Neuronal stem cell (in vitro differentiated cells): ENCODE results near the gene ERP27.

Experiments used
- DNase-seq: peaks from one replicate; pipeline ENCODE4 v3.0.0-alpha.2; 2013; ENCODE audit warnings: low spot score
- H2AFZ ChIP-seq: one replicate; pipeline ENCODE4 v1.6.1; 2013; ENCODE audit warnings: mild to moderate bottlenecking, low read length, inconsistent platforms
- H2AK5ac ChIP-seq: 2 replicates; pipeline ENCODE4 v1.6.1; 2013; ENCODE audit warnings: low read depth, mild to moderate bottlenecking, inconsistent platforms, low read length, moderate library complexity, mixed read lengths
- H2BK120ac ChIP-seq: 2 replicates; pipeline ENCODE4 v1.6.1; 2013; ENCODE audit warnings: low read depth, mild to moderate bottlenecking, inconsistent platforms, low read length, moderate library complexity, mixed read lengths
- H2BK12ac ChIP-seq: one replicate; pipeline ENCODE4 v1.6.1; 2013; ENCODE audit warnings: low read length, inconsistent platforms
- H2BK15ac ChIP-seq: 2 replicates; pipeline ENCODE4 v1.6.1; 2013; ENCODE audit warnings: mild to moderate bottlenecking, low read length, inconsistent platforms, mixed read lengths
- H2BK5ac ChIP-seq: one replicate; pipeline ENCODE4 v1.6.1; 2013; ENCODE audit warnings: inconsistent platforms, mild to moderate bottlenecking, low read length, moderate library complexity
- H3K14ac ChIP-seq: one replicate; pipeline ENCODE4 v1.6.1; 2013; ENCODE audit warnings: low read length, inconsistent platforms
- H3K18ac ChIP-seq: 2 replicates; pipeline ENCODE4 v1.6.1; 2013; ENCODE audit warnings: low read length, inconsistent platforms
- H3K23ac ChIP-seq: 2 replicates; pipeline ENCODE4 v1.6.1; 2013; ENCODE audit warnings: low read depth, mild to moderate bottlenecking, mixed read lengths, low read length, inconsistent platforms; ENCODE audit not compliant: poor library complexity
- H3K27ac ChIP-seq: replicated peaks from 3 replicates; pipeline ENCODE4 v1.5.1; 2013; ENCODE audit warnings: low read length, inconsistent platforms
- H3K27me3 ChIP-seq, 3 experiments: 2 replicates each; pipeline ENCODE4 v1.6.1; 2013; ENCODE audit warnings: low read length in 3 of 3, mild to moderate bottlenecking in 2 of 3, inconsistent platforms in 1 of 3, low read depth in 1 of 3, mixed read lengths in 1 of 3, moderate library complexity in 1 of 3; ENCODE audit not compliant: control insufficient read depth in 3 of 3, insufficient read depth in 3 of 3
- H3K36me3 ChIP-seq, 2 donors: replicated peaks in 1 of 2; 2 replicates each; pipeline ENCODE4 v1.6.1; 2013; ENCODE audit warnings: low read length in 2 of 2; ENCODE audit not compliant: control insufficient read depth in 2 of 2, insufficient read depth in 2 of 2
- H3K4ac ChIP-seq: 2 replicates; pipeline ENCODE4 v1.6.1; 2013; ENCODE audit warnings: inconsistent platforms, mild to moderate bottlenecking, low read length, moderate library complexity
- H3K4me1 ChIP-seq, 2 donors: 1 replicate in 1 of 2; 2 replicates in 1 of 2; pipeline ENCODE4 v1.6.1; 2013; ENCODE audit warnings: low read length in 2 of 2, low read depth in 1 of 2; ENCODE audit not compliant: control insufficient read depth in 2 of 2, insufficient read depth in 1 of 2
- H3K4me2 ChIP-seq: one replicate; pipeline ENCODE4 v1.6.1; 2013; ENCODE audit warnings: mild to moderate bottlenecking, low read length, inconsistent platforms; ENCODE audit not compliant: insufficient read depth, poor library complexity, severe bottlenecking
- H3K4me3 ChIP-seq, 2 donors: 2 replicates each; pipeline ENCODE4 v1.5.1; 2013; ENCODE audit warnings: low read length in 2 of 2, mild to moderate bottlenecking in 2 of 2, inconsistent platforms in 1 of 2, moderate library complexity in 1 of 2
- H3K79me1 ChIP-seq: one replicate; pipeline ENCODE4 v1.6.1; 2013; ENCODE audit warnings: low read depth, mild to moderate bottlenecking, inconsistent platforms, low read length, moderate library complexity
- H3K9ac ChIP-seq: one replicate; pipeline ENCODE4 v1.6.1; 2013; ENCODE audit warnings: mild to moderate bottlenecking, low read depth, low read length, inconsistent platforms; ENCODE audit not compliant: poor library complexity
- H3K9me3 ChIP-seq, 2 donors: replicated peaks in 1 of 2; 2 replicates each; pipeline versions ENCODE3 to v1.6.1; 2013; ENCODE audit warnings: low read length in 2 of 2, mild to moderate bottlenecking in 2 of 2, inconsistent platforms in 1 of 2, low read depth in 1 of 2, mixed read lengths in 1 of 2, moderate library complexity in 1 of 2; ENCODE audit not compliant: control insufficient read depth in 2 of 2, insufficient read depth in 1 of 2
- H4K8ac ChIP-seq: one replicate; pipeline ENCODE4 v1.6.1; 2013; ENCODE audit warnings: low read depth, mild to moderate bottlenecking, inconsistent platforms, low read length, moderate library complexity
- H4K91ac ChIP-seq: one replicate; pipeline ENCODE4 v1.6.1; 2013; ENCODE audit warnings: low read length, low read depth, mild to moderate bottlenecking, inconsistent platforms; ENCODE audit not compliant: poor library complexity
- WGBS, 2 donors: extraction: QIAGEN DNeasy Blood & Tissue Kit; methylation state at CpG; one replicate each; pipeline ENCODE4 v1.1.7; 2013; ENCODE audit warnings: missing lambda C conversion rate in 2 of 2, mixed read lengths in 1 of 2; ENCODE audit not compliant: insufficient read length in 2 of 2, insufficient replicate concordance in 1 of 2; ENCODE audit errors: extremely low coverage in 2 of 2; 5-methylcytosine and 5-hydroxymethylcytosine counted together

ERP27 gene

GRCh38 chr12:14880890-14881453 is 57.4 kb downstream of the ERP27 start:
- DNase-seq = no peak
- no CpG with 5 or more reads among the region's 6 CpGs for WGBS, 2 donors
- Histone ChIP-seq H3K18ac (no peak overlapping the region), H3K27me3 (no peaks in the 10 kb centered on the region), H3K4me3 (no peak overlapping the region), H3K4ac (no peak overlapping the region), H3K27ac (no peak overlapping the region), H3K4me1 (no peaks in the 10 kb centered on the region), H3K9ac (no peak overlapping the region), H3K9me3 (no peaks in the 10 kb centered on the region), H2AK5ac (no peak overlapping the region), H2BK5ac (no peak overlapping the region), H2BK15ac (no peak overlapping the region), H3K14ac (no peak overlapping the region), H4K8ac (no peak overlapping the region), H4K91ac (no peak overlapping the region), H3K36me3 (no peaks in the 10 kb centered on the region), H3K23ac (no peak overlapping the region), H3K79me1 (no peaks in the 10 kb centered on the region), H2BK12ac (no peak overlapping the region), H2AFZ (no peak overlapping the region), H3K4me2 (no peak overlapping the region), H2BK120ac (no peak overlapping the region)

- WGBS, 2 donors = no CpG with 5 or more reads among the region's 8 CpGs
- Histone ChIP-seq H3K79me1 (no peaks in the 10 kb centered on the region), H3K4ac (no peak overlapping the region)
These were observed 59.0 kb downstream of the ERP27 start for GRCh38 chr12:14879222-14879933.

GRCh38 chr12:14878488-14878887 is 59.8 kb downstream of the ERP27 start:
- Histone ChIP-seq H3K9ac (no peak overlapping the region), H3K4ac (no peak overlapping the region), H3K79me1 (no peaks in the 10 kb centered on the region), H2BK5ac (no peak overlapping the region), H3K36me3 (no peaks in the 10 kb centered on the region), H4K8ac (no peak overlapping the region), H3K23ac (no peak overlapping the region), H2BK15ac (no peak overlapping the region), H3K18ac (no peak overlapping the region), H3K14ac (no peak overlapping the region), H3K4me2 (no peak overlapping the region), H2AK5ac (no peak overlapping the region), H3K27me3 (no peaks in the 10 kb centered on the region), H4K91ac (no peak overlapping the region), H2AFZ (no peak overlapping the region), H3K27ac (no peak overlapping the region), H3K4me3 (no peak overlapping the region), H3K4me1 (no peaks in the 10 kb centered on the region), H2BK12ac (no peak overlapping the region), H3K9me3 (no peaks in the 10 kb centered on the region), H2BK120ac (no peak overlapping the region)
- no CpG with 5 or more reads among the region's 1 CpG for WGBS, 2 donors
- no peak for DNase-seq

More at GRCh38 chr12:14879222-14879933, 59.0 kb downstream of the ERP27 start:
- Histone ChIP-seq H3K18ac (no peak overlapping the region), H2AFZ (no peak overlapping the region), H3K4me3 (no peak overlapping the region), H3K9me3 (no peaks in the 10 kb centered on the region), H2AK5ac (no peak overlapping the region), H3K27ac (no peak overlapping the region), H2BK120ac (no peak overlapping the region), H2BK15ac (no peak overlapping the region), H3K27me3 (no peaks in the 10 kb centered on the region), H4K8ac (no peak overlapping the region), H3K23ac (no peak overlapping the region), H2BK12ac (no peak overlapping the region), H3K14ac (no peak overlapping the region), H4K91ac (no peak overlapping the region), H3K9ac (no peak overlapping the region), H2BK5ac (no peak overlapping the region), H3K4me1 (no peaks in the 10 kb centered on the region), H3K4me2 (no peak overlapping the region), H3K36me3 (no peaks in the 10 kb centered on the region)
- DNase-seq = no peak

GRCh38 chr12:14876833-14877232 is 61.5 kb downstream of the ERP27 start:
- Histone ChIP-seq H3K4ac (no peak overlapping the region), H3K4me3 (no peak overlapping the region), H3K18ac (no peak overlapping the region), H4K8ac (no peak overlapping the region), H2BK12ac (no peak overlapping the region), H3K9ac (no peak overlapping the region), H2BK120ac (no peak overlapping the region), H3K27ac (no peak overlapping the region), H3K23ac (no peak overlapping the region), H3K36me3 (no peaks in the 10 kb centered on the region), H3K9me3 (no peaks in the 10 kb centered on the region), H4K91ac (no peak overlapping the region), H2AFZ (no peak overlapping the region), H3K4me1 (no peaks in the 10 kb centered on the region), H3K4me2 (no peak overlapping the region), H3K79me1 (no peaks in the 10 kb centered on the region), H3K14ac (no peak overlapping the region), H2BK15ac (no peak overlapping the region), H3K27me3 (no peaks in the 10 kb centered on the region), H2AK5ac (no peak overlapping the region), H2BK5ac (no peak overlapping the region)
- no CpG with 5 or more reads among the region's 2 CpGs for WGBS, 2 donors
- DNase-seq = no peak
